Head of caudate nucleus (tissue), 42 donors: Measurements from ENCODE around the gene AURKAIP1.

Experiments
- DNase-seq, 42 donors: peaks; one replicate each; pipeline versions ENCODE4 v3.0.0 to v3.0.0-alpha.2; 2020 to 2021; ENCODE audit warnings: mixed read lengths in 7 of 42
- intact Hi-C: fragments of 100-400 bp; cut with DNase I; formaldehyde crosslinking; loops from one replicate; pipeline ENCODE4 v1.15.0; 2022

The AURKAIP1 gene

GRCh38 chr1:1342061-1342562, 32.9 kb downstream of the AURKAIP1 start:
- intact Hi-C loops: no loop called here
- DNase-seq: no peak

DNA sequence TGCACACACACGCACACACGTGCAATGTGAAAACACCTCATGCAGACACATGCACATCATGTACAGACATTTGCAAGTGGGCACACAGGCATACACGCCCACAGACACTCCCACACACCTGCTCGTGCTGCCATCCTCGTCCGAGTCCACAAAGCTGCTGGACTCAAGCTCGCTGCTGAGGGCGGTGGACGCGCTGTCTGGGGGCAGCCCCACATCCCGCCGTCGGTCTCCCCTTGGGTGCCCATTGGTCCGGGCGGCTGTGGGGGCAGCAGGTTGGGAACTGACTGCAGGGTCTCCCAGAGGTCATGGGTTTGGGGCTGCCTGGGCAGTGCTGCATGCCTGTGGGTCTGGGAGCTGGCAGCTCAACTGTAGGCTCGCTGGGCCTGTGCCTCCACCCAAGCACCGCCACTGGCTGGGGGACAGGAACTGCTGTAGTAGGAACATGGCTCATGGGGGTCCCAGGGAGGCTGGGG, 33.4 kb downstream of the AURKAIP1 start:
- peak in 1 of 42 donors; percentile 22 for DNase-seq
- intact Hi-C loops: no loop called here

DNA sequence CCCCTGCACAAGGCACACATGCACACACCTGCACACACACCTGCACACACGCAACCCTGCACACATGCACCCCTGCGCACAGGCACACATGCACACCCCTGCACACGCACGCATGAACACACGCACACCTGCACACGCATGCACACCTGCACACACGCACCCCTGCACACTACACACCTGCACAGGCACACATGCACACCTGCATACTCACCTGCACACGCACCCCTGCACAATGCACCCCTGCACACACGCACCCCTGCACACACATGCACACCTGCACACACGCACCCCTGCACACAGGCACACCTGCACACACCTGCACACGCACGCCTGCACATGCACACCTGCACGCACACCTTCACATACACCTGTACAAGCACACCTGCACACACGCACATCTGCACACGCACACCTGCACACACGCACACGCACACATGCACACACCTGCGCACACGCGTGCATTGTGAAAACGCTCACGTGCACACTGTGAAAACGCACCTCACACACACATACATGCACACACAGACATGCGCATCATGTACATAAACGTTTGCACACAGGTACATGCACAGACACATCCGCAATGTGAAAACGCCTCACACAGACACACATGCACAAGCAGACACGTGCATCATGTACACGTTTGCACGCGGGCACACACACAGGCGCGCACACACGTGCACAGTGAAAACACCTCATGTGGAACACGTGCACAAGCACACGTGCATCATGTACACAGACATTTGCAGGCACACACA, 34.0 kb downstream of the AURKAIP1 start:
- intact Hi-C loops: no loop called here
- DNase-seq: no peak

- intact Hi-C loops: no loop called here
- DNase-seq: peak in 38 of 42 donors; percentile 47 to 89 (median 70)
Observed at GRCh38 chr1:1340185-1340584, 34.8 kb downstream of the AURKAIP1 start.

- no peak for DNase-seq
- intact Hi-C loops: no loop called here
Observed at GRCh38 chr1:1338278-1338677, 36.7 kb downstream of the AURKAIP1 start.

GRCh38 chr1:1337793-1338147, 37.2 kb downstream of the AURKAIP1 start:
- intact Hi-C loops: no loop called here
- peak in 10 of 42 donors; percentile 30 to 63 (median 42) for DNase-seq

GRCh38 chr1:1336931-1337792, 37.8 kb downstream of the AURKAIP1 start:
- intact Hi-C loops: no loop called here
- DNase-seq: no peak

GRCh38 chr1:1336446-1336845, 38.6 kb downstream of the AURKAIP1 start:
- no peak for DNase-seq
- intact Hi-C loops: no loop called here

DNA sequence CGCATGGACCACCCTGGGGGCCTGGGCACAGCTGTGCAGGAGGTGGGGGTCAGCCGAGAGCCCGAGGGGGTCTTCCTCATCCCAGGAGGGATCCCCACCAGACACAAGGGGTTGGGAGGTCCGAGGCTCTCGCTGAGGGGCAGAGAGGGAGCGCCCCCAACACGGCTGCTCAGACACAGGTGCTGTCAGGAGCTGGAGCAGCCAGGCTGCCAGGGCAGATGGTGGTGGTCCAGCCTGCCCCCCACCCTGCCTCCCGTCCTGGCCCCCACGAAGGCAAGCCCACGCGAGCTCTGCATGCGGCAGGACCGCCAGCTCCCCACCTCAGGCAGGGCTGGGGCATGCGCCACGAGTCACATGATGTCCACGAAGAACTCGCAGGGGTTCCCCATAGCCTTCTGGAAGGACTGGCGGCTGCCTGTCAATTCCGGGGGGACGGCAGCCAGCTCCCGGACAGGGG, 39.2 kb downstream of the AURKAIP1 start:
- intact Hi-C loops: no loop called here
- no peak for DNase-seq

DNA sequence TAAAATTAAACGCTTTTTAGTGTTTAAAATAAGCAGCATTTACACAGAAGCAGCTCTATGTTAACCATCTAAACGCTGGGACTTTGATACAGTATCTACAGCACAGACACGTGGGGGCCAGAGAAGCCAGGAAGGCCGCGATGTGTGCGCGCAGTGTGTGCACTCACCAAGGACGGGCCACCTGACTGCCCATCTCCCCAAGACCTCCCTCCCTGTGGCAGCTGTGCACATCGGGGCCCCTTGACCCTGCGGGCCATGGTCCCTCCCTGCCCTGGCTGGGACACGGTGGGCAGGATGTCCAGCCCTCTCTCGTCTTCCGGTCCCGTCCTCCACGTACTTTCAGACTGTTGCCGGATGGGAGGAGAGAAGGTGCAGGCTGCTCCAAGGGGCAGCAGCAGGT, 39.7 kb downstream of the AURKAIP1 start:
- intact Hi-C loops: no loop called here
- DNase-seq: no peak

- no peak for DNase-seq
- intact Hi-C loops: no loop called here
Observed at GRCh38 chr1:1334835-1335234, 40.2 kb downstream of the AURKAIP1 start.

DNA sequence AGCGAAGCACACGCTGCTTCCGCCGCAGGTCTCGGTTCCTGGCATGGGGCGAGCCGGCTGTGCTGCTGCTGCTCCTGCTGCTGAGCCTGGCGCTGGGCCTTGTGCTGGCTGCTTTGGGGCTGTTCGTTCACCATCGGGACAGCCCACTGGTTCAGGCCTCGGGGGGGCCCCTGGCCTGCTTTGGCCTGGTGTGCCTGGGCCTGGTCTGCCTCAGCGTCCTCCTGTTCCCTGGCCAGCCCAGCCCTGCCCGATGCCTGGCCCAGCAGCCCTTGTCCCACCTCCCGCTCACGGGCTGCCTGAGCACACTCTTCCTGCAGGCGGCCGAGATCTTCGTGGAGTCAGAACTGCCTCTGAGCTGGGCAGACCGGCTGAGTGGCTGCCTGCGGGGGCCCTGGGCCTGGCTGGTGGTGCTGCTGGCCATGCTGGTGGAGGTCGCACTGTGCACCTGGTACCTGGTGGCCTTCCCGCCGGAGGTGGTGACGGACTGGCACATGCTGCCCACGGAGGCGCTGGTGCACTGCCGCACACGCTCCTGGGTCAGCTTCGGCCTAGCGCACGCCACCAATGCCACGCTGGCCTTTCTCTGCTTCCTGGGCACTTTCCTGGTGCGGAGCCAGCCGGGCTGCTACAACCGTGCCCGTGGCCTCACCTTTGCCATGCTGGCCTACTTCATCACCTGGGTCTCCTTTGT, 41.3 kb downstream of the AURKAIP1 start:
- intact Hi-C loops: no loop called here
- DNase-seq: no peak

DNA sequence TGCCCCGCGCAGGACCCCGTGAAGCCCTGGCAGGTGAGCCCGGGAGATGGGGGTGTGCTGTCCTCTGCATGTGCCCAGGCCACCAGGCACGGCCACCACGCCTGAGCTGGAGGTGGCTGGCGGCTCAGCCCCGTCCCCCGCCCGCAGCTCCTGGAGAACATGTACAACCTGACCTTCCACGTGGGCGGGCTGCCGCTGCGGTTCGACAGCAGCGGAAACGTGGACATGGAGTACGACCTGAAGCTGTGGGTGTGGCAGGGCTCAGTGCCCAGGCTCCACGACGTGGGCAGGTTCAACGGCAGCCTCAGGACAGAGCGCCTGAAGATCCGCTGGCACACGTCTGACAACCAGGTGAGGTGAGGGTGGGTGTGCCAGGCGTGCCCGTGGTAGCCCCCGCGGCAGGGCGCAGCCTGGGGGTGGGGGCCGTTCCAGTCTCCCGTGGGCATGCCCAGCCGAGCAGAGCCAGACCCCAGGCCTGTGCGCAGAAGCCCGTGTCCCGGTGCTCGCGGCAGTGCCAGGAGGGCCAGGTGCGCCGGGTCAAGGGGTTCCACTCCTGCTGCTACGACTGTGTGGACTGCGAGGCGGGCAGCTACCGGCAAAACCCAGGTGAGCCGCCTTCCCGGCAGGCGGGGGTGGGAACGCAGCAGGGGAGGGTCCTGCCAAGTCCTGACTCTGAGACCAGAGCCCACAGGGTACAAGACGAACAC, 42.1 kb downstream of the AURKAIP1 start:
- no peak for DNase-seq
- intact Hi-C loops: no loop called here

DNA sequence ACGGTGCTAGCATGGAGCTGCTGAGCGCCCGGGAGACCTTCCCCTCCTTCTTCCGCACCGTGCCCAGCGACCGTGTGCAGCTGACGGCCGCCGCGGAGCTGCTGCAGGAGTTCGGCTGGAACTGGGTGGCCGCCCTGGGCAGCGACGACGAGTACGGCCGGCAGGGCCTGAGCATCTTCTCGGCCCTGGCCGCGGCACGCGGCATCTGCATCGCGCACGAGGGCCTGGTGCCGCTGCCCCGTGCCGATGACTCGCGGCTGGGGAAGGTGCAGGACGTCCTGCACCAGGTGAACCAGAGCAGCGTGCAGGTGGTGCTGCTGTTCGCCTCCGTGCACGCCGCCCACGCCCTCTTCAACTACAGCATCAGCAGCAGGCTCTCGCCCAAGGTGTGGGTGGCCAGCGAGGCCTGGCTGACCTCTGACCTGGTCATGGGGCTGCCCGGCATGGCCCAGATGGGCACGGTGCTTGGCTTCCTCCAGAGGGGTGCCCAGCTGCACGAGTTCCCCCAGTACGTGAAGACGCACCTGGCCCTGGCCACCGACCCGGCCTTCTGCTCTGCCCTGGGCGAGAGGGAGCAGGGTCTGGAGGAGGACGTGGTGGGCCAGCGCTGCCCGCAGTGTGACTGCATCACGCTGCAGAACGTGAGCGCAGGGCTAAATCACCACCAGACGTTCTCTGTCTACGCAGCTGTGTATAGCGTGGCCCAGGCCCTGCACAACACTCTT, 42.8 kb downstream of the AURKAIP1 start:
- no peak for DNase-seq
- intact Hi-C loops: no loop called here

GRCh38 chr1:1331068-1331965, 43.7 kb downstream of the AURKAIP1 start, which contains the start of gene TAS1R3:
Gene TAS1R3 (plus strand): TSS chr1:1331280. CDS start chr1:1331346, 66 bp downstream.
- peak in 1 of 42 donors; percentile 30 for DNase-seq
- intact Hi-C loops: no loop called here

DNA sequence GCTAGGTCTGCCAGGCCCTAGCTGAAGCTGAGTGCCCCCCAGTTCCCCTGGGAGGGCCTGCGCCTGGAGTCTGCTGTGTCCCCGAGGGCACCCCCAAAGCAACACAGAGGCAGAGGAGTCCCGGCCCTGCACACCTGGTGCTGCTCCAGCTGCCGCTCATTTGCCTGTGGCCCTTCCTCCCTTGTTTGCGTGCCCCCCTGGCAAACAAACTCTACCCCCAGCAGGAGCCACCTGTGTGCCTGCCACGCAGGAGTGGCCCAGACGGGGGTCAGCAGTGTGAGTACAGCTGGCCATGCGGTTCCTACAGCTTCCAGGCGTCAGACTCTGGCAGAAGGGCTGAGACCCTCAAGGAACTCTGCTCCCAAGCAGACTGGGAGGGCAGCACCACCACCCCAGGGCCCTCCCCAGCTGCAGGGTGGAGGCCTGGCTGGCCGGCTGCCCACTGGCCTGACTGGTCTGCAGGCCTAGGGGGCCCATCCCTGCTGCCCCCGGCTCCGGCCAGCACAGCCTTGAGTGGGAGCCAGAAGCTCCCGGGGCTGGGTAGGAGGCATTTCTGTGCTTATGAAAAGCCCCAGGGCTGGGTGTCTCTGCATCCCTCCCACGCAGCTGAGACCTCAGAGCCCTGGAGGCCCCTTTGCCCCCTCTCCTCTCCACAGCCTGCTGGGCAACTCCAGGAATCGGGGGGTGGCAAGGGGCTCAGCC, 44.5 kb downstream of the AURKAIP1 start:
- intact Hi-C loops: no loop called here
- DNase-seq: no peak
